PFSK-1 (cell line): Measurements from ENCODE around the gene SLC38A9.

Experiments
- POLR2AphosphoS5 ChIP-seq: IDR thresholded peaks from 2 replicates; pipeline ENCODE4 v1.6.1; 2012; ENCODE audit warnings: low read depth, mild to moderate bottlenecking, control low read depth, low read length, moderate library complexity
- SIN3A ChIP-seq: IDR thresholded peaks from 2 replicates; pipeline ENCODE4 v1.6.1; 2012; ENCODE audit warnings: mild to moderate bottlenecking, low read length, moderate library complexity, borderline replicate concordance; ENCODE audit not compliant: insufficient read depth
- TAF1 ChIP-seq: IDR thresholded peaks from 2 replicates; pipeline ENCODE4 v1.6.1; 2012; ENCODE audit warnings: low read length, control low read depth, borderline replicate concordance; ENCODE audit not compliant: insufficient read depth
- TF ChIP-seq, protein P1 (sequence below), 2 experiments: IDR thresholded peaks; 2 replicates each; pipeline versions ENCODE4 v1.6.1 to v1.8.0; 2011 to 2012; ENCODE audit warnings: low read depth in 2 of 2, low read length in 2 of 2, control low read depth in 1 of 2, inconsistent platforms in 1 of 2, mild to moderate bottlenecking in 1 of 2, moderate library complexity in 1 of 2; ENCODE audit not compliant: insufficient read depth in 1 of 2

DNA sequence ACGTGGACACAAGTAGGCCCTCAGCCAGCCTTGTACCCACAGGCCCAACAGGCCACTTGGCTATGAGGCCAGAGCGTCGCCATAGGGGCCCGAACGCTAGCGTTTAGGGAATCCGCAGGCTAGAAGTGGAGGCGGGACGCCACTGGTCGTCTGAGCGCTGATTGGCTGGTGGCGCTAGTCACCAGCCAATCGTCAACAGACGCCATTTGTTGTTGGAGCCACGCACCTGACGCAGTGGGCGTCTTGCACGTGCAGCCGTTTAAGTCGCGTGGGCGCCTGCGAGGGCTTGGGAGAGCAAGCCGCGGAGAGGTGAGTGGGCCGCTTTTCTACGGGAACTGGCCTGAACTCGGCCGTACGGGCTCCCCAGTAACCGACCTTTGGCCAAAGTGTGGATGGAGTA is 25.7 kb upstream of the SLC38A9 start, which contains the start of gene DDX4:
- TF ChIP-seq, protein P1, sequence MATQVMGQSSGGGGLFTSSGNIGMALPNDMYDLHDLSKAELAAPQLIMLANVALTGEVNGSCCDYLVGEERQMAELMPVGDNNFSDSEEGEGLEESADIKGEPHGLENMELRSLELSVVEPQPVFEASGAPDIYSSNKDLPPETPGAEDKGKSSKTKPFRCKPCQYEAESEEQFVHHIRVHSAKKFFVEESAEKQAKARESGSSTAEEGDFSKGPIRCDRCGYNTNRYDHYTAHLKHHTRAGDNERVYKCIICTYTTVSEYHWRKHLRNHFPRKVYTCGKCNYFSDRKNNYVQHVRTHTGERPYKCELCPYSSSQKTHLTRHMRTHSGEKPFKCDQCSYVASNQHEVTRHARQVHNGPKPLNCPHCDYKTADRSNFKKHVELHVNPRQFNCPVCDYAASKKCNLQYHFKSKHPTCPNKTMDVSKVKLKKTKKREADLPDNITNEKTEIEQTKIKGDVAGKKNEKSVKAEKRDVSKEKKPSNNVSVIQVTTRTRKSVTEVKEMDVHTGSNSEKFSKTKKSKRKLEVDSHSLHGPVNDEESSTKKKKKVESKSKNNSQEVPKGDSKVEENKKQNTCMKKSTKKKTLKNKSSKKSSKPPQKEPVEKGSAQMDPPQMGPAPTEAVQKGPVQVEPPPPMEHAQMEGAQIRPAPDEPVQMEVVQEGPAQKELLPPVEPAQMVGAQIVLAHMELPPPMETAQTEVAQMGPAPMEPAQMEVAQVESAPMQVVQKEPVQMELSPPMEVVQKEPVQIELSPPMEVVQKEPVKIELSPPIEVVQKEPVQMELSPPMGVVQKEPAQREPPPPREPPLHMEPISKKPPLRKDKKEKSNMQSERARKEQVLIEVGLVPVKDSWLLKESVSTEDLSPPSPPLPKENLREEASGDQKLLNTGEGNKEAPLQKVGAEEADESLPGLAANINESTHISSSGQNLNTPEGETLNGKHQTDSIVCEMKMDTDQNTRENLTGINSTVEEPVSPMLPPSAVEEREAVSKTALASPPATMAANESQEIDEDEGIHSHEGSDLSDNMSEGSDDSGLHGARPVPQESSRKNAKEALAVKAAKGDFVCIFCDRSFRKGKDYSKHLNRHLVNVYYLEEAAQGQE (IDR thresholded peaks at IDR 0.05; ENCODE audit: insufficient read depth in 1 of 2, low read depth in 2 of 2, low read length in 2 of 2): no peak
- TF ChIP-seq POLR2AphosphoS5 (no peak), SIN3A (no peak), TAF1 (no peak)
